ENCODE measurements around the gene ST6GAL1.
"Not testable (repeated sequence)": the region's sequence is repeated elsewhere in the genome, so short reads cannot be mapped to it uniquely, and the experiment has no call there.

ST6GAL1 gene

GRCh38 chr3:186973702-186974101 lies 43.4 kb downstream of the ST6GAL1 start:
- DNase-seq = no peak

- no peak for DNase-seq
Measured at GRCh38 chr3:186974824-186975313, 44.5 kb downstream of the ST6GAL1 start.

GRCh38 chr3:186975726-186976125 lies 45.4 kb downstream of the ST6GAL1 start:
- DNase-seq = no peak

- DNase-seq = no peak
Measured at GRCh38 chr3:186976837-186977750, 46.8 kb downstream of the ST6GAL1 start.

- no peak for DNase-seq
Measured at GRCh38 chr3:186978712-186979111, 48.4 kb downstream of the ST6GAL1 start.

- DNase-seq = no peak
Measured at GRCh38 chr3:186979852-186980251, 49.5 kb downstream of the ST6GAL1 start.

- no peak for DNase-seq
Measured at GRCh38 chr3:186980989-186981388, 50.7 kb downstream of the ST6GAL1 start.

GRCh38 chr3:186983659-186984058 lies 53.3 kb downstream of the ST6GAL1 start:
- DNase-seq = no peak

- DNase-seq = no peak
Measured at GRCh38 chr3:186984064-186984463, 53.7 kb downstream of the ST6GAL1 start.

GRCh38 chr3:186985661-186986364 lies 55.5 kb downstream of the ST6GAL1 start:
- no peak for DNase-seq

- no peak for DNase-seq
Measured at GRCh38 chr3:186986406-186986805, 56.1 kb downstream of the ST6GAL1 start.

- no peak for DNase-seq
Measured at GRCh38 chr3:186986816-186987215, 56.5 kb downstream of the ST6GAL1 start.

GRCh38 chr3:186988806-186989205 lies 58.5 kb downstream of the ST6GAL1 start:
- DNase-seq = no peak

GRCh38 chr3:186989429-186989828 lies 59.1 kb downstream of the ST6GAL1 start:
- DNase-seq = no peak

- no peak for DNase-seq
Measured at GRCh38 chr3:186990277-186990676, 60.0 kb downstream of the ST6GAL1 start.

GRCh38 chr3:186990878-186991308 lies 60.6 kb downstream of the ST6GAL1 start:
- no peak for DNase-seq

- no peak for DNase-seq
Measured at GRCh38 chr3:186991470-186991869, 61.1 kb downstream of the ST6GAL1 start.

- not testable (repeated sequence) for DNase-seq
Measured at GRCh38 chr3:186992096-186992495, 61.8 kb downstream of the ST6GAL1 start.

GRCh38 chr3:186993210-186993782 lies 63.0 kb downstream of the ST6GAL1 start:
- DNase-seq = no peak

GRCh38 chr3:186994000-186994955 lies 64.0 kb downstream of the ST6GAL1 start:
- no peak for DNase-seq

- DNase-seq = no peak
Measured at GRCh38 chr3:186996356-186996755, 66.0 kb downstream of the ST6GAL1 start.

GRCh38 chr3:186997061-186997460 lies 66.7 kb downstream of the ST6GAL1 start:
- no peak for DNase-seq
